Amniotic epithelial cell (primary cell): ENCODE data around the gene GPRIN2.
"Not testable (repeated sequence)": the region's sequence is repeated elsewhere in the genome, so short reads cannot be mapped to it uniquely, and the experiment has no call there.

Source experiments
- DNase-seq: peaks from one replicate; pipeline ENCODE4 v3.0.0-alpha.2; 2010; ENCODE audit warnings: low read depth

Gene GPRIN2

DNA sequence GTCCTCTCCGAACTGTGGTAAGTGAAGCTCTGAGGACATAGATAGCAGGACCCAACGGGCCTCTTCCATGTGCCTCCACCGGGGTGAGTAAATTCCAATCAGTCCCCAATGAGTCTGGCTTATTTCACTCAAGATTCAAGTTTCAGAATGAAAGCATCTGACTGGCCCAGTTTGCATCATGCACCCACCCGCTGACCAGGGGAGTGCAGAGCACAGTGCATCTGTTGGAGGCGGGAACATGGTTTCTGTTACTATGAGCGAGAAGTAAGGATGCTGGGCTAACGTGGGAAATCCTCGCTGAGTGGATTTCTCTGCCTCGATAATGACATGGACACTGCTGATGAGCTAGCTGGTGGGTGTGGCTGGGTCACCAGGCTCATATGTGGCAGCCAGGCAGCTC lies 10.7 kb upstream of the GPRIN2 start:
- DNase-seq: not testable (repeated sequence)

DNA sequence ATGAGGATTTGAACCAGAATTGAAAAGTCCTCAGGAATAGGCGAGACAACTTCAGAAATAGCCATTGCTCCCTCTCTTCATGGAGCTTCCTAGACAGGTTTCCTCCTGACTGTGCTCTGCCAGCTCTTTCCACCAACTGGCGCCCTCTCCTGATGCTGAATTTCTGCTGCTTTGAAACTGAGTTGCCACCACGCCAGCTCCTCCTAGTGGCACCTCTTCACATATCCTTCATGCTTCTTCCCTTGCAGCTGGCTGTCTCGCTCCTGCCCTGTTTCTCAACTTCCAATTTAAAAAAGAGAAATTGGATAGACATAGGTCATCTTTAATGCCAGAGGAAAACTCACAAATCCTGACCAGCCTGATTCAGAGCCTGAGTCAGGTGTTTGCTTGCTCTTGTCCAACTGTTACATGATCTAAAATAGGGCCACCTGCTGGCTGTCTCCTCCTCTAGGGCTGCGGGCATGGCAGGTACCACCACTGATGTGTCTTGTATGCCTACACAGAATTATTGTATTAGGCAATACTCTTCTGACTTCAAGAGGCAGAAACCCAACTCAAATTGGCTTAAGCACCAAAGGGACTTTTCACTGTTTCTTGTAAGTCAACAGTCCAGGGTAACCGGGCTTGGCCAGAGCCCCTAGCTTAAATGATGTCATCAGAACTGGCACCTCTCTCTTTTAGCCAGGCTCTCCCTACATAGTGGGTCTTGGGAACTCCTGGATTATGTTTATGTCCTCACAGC lies 9.3 kb upstream of the GPRIN2 start:
- DNase-seq: peak; percentile 72

DNA sequence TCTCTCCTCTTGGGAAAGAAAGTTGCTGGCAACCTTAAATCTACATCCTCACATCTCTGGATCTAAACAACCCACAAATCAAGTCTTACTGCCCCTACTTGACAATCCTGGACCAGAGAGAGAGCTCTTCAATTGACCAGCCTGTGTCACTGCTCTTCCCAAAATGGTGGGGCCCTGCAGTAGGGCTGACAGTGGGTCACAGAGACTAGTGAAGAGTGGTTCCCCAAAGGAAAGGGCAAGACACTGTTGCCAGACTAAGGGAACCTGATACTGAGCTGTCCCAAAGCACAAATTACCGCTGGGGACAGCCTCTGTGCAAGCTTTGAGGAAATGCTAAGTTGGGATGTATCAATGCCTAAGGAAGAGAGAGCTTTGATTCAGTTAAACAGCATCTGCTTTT lies 4.5 kb upstream of the GPRIN2 start:
- no peak for DNase-seq

DNA sequence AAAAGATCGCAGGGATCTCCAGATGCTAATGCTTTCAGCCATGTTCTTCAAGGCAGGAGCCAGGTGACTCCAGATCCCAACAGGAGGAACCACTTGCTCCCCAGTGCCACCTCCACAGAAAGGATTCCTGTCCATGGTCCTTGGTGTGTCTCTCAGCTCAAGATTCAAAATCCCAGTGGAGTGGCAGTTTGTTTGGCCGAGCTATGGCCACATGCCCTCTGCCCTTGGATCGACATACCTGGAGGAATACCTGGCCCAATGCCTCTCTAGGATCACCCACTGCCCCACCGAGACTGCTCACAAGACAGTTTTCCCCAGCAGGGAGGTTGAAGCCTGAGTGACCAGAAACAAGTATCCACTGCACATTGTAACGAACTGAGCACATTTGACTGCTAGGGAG lies 3.9 kb upstream of the GPRIN2 start:
- no peak for DNase-seq

- DNase-seq: no peak
Measured at GRCh38 chr10:46559231-46559671, 2.8 kb upstream of the GPRIN2 start.

GRCh38 chr10:46558392-46559185 lies 2.1 kb upstream of the GPRIN2 start:
- no peak for DNase-seq

GRCh38 chr10:46558122-46558391 lies 1.6 kb upstream of the GPRIN2 start:
- no peak for DNase-seq

DNA sequence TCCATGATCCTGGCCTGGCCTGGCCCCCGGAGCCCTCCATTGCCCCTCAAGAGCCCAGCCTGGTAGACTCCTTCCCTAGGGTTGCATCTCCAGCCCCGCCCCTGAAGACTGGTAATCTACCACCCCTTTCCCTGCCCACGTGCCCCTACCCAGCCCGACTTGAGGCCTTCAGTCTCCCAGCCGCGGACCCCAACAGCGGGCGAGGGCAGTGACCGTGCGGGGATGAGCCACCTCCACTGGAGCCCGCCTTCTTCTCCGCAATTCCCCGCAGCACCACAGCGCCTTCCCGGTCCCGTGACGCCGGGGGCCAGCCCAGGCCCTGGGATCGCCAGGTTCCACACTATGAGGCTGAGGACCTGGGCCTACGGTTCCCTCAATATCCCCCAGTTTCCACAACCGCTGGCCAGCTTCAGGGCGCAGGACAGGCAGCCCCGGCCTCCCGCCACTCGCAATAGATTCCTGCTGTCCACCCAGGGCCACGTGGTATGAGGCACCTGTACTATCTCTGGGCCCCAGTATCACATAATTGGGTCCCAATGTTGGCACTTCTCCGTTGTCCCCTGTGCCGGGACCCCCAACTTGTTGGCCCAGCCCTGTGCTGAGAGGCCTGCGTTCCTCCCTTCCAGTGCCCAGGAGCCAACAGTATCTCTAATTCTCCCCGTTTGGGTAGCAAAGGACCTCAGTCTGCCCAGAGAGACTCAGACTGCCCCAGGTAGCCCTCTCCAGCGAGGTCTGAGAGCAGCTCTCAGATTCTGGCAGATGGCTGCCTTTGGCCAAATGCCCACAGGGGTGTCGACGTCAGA lies 1.1 kb upstream of the GPRIN2 start:
- no peak for DNase-seq

DNA sequence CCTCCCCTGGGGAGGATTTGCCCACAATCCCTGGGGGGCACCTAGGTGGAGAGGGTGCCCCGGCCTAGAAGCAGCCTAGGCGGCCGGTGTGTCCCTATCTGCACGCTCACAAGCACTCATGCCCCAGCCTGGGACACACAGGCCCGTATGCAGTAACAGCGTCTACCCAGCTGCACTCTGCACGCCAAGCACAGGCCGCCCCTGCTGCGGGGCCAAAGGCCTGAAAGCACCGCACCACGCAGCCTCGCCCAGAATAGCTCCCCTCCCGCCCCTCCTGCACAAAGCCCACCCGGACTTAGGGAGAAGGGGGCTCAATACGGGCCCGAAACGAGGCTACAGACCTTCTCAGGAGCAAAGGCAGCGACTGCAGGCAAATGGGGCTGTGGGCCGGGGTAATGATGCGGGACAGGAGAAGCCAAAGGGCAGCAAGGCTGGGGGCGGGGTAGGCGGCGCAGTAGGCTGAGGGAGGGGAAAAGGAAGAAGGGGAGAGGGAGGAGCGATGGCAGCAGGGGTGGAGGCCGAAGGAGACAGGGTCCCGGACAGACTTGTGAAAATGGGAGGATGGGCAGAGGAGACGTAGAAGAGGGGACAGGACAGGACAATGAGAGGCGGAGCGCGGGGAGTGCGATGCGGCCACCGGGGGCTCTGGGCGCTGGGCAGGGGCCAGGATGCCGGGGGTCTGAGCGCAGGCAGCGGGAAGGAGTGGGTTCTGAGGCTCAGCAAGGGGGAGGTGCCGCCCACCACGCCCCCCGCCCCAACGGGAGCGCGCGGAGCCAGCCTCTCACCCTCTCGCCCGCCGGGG lies 544 bp downstream of the GPRIN2 start:
- no peak for DNase-seq

DNA sequence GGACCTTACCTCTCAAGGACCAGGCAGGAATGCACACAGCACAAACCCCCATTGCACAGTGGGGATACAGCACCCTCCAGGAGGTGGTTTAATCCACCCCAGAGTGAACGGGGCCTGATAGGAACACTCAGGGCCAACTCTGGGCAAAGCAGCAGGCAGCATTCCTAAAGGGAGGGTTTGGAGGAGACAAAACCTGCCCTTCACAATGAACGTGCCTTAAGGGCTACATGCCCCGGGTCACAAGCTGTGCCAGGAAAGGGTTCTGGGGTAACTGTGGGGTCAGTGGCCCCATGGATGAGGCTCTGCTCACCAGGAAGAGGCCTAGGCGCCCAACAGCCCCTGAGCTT lies 1.1 kb downstream of the GPRIN2 start:
- no peak for DNase-seq

GRCh38 chr10:46554166-46554781 lies 2.2 kb downstream of the GPRIN2 start:
- no peak for DNase-seq

DNA sequence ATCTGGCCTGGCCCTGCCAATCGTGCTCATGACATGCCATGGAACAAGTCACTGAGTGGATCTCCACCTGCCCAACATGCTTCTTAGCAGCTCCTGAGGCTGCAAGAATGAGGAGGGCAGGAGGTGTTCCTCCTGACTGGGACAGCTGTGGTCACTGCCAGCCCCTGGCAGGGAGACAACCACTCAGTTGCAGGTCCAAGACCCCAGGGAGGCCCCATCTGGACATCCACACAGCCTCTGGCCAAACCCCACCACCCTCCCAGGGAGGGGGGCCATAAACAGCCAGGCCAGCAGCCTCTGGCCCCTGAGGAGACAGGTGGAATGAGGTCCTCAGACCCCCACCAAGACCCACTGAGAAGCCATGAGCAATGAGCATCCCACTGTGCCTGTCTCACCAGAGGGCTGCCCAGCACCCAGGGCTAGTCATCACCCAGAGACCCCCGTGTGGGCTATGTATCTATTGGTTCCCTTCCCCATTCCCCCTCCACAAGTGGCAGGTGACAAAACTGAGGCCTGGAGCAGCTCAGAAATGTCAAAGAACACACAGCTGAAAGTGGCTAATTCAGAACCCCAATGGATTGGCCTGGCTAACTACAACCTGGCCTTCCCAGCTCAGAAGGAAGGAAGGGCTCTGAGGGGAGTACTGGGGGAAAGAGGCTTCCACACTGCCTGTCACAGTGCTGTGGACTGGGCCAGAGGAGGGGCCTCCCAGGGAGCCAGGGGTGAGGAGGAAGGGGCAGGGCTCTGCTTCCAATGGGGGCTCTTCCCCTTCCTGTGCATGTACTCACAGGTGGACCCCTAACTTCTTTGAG lies 3.0 kb downstream of the GPRIN2 start:
- no peak for DNase-seq

- DNase-seq: no peak
Measured at GRCh38 chr10:46552526-46553237, 3.8 kb downstream of the GPRIN2 start.

- no peak for DNase-seq
Measured at GRCh38 chr10:46551701-46552525, 4.5 kb downstream of the GPRIN2 start.

GRCh38 chr10:46550795-46551700 lies 5.4 kb downstream of the GPRIN2 start:
- no peak for DNase-seq

DNA sequence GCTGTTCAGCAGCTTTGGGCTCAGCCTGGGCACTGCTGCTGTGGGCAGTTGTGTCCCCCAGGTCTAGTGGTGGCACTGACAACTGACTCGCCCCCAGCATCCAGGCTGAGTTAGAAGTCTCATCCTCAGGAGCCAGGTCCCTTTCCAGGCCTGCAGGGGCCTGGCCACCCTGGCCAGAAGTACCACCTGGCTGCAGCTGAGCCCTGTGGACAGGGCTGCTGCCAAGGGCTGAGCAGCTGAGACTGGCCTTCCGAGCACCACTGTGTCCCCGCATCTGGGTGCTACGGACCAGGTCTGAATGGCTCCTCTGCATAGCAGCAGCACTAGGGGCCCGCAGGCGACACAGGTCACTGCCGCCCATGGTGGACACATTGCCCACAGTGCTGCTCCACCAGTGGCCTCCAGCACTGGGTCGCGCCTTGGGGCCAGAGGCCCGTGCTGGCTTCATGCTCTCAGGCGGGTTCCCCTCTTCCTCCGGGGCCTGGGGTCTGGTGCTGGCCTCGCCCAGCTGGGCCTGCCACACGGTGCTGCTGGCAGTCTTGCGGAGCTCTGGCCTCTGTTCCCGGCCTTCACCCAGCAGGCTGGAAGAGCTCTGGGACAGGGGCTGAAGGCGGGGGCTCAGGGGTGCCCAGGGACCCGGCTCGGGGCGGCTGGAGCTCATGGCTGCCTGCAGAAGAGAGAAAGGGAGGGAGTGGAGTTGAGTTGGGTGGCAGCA lies 6.2 kb downstream of the GPRIN2 start:
- DNase-seq: no peak
